CD4-positive, alpha-beta T cell treated with Interleukin-17A for 4 hours (primary cell): Measurements from ENCODE around the gene ITPR2.
"Not testable (repeated sequence)": the region's sequence is repeated elsewhere in the genome, so short reads cannot be mapped to it uniquely, and the experiment has no call there.

Experiments used
- DNase-seq: peaks from one replicate; pipeline ENCODE4 v3.0.0-alpha.2; 2020; ENCODE audit warnings: mixed read lengths

The ITPR2 gene

DNA sequence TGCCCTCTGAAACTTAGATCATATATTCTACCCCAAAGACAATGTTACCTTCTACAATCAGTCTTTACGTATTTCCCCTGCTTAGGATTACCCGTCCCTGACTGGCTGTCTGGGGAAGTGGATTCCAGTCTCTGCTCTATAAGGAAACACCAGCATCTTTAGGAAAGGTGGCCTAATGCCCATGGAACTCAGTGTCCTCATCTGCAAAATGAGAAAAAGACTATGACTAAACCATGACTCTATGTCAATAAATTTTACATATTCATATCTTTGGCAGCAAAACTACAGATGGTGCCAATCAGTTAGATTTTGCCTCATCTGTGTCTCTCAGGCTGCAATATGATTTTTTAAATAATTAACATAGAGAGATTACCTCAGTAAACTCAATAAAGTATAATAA, 133.8 kb downstream of the ITPR2 start:
- DNase-seq = no peak

DNA sequence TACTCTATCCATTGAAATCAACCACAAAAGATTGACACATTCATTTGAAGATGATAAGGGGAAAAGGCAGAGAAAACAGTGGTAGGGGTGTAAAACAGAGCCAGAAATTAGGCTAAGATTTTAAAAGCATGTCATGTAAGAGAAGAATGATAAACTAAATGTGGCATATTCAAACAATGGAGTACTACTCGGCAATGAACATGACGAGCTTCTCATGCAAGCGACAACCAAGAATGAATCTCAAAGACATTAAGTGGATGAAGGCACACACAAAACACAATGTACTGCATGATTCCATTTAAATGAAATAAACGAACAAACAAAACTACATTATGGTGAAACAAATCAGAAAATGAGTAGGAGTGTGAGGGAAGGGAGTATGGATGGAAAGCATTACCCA, 134.8 kb downstream of the ITPR2 start:
- no peak for DNase-seq

DNA sequence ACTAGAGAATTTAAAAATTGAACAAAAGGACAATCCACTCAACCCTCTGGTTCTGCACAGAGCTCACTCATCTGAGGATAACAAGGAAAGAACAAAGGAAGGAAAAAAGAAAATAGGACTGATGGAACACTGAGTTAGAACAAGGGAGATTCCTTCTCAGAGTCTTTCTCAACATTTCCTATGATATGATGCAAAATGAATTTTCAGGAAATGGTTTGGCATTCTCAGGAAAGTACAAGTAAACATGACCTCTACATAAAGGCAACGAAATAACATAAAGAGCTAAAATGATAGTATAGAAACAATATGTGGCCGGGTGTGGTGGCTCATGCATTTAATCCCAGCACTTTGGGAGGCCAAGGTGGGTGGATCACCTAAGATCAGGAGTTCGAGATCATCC, 135.8 kb downstream of the ITPR2 start:
- DNase-seq = no peak

- DNase-seq = no peak
Observed at GRCh38 chr12:26696613-26697092, 136.3 kb downstream of the ITPR2 start.

DNA sequence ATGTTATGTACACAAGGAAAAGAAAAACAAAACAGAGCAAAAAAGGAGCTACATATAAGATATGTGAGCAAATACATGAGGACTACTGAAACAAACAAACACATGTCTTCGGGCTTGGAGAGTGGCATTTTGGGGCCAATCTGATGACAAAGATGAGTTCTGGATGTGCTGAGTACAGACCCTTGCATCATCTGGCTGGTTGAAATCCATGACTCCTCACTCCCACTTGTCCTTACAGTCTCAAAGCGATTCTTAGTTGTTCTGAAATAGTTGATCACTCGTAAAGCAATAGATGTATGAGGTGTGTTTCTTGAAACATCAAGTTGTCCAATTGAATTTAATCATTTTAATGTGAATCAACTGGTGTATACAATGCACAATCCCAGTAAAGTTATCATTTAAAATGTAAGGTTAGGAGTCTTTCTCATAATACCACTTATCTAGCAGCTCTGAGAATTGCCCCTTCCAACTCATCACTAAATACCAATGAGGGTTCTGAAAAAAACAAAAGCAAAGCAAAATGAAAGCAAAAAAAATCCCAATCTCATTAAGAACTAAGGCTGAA, 136.9 kb downstream of the ITPR2 start:
- no peak for DNase-seq

GRCh38 chr12:26694402-26694801, 138.6 kb downstream of the ITPR2 start:
- no peak for DNase-seq

DNA sequence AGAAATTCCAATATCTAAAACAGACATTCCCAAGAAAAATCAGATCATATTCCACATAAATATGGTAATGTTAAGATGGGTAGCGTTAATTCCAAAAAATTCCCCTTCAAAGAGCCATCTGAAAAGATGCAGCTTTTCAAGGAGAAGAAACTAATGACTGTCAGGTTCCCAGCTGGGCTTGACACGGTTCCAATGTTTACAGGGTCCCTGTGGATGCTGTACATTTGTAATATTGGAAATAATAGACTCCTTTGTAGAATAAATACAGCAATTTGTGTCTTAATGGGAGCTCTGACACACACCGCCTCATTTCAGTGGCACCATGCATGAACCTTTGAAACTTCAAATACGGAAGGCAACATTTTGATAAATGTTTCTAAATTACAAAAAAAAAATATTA, 140.6 kb downstream of the ITPR2 start:
- no peak for DNase-seq

- no peak for DNase-seq
Observed at GRCh38 chr12:26691234-26691970, 141.6 kb downstream of the ITPR2 start.

DNA sequence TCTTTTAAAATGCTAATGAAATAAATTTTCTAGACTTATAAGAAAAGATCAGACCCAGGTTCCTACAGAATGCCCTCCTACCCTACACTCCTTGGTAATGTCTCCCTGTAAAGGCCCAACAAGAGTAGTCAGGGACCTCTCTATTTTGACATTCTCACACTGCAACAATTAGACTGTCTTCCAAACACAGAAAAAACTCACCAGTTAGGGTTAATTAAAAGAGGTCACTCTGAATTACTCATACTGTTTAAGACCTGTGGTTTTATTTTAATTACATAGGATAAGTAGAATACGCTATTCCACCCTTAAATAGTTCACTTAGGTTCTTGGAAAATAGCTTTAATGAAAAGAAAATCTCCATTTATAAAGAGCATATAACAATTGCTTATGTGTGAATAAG, 142.4 kb downstream of the ITPR2 start:
- no peak for DNase-seq

DNA sequence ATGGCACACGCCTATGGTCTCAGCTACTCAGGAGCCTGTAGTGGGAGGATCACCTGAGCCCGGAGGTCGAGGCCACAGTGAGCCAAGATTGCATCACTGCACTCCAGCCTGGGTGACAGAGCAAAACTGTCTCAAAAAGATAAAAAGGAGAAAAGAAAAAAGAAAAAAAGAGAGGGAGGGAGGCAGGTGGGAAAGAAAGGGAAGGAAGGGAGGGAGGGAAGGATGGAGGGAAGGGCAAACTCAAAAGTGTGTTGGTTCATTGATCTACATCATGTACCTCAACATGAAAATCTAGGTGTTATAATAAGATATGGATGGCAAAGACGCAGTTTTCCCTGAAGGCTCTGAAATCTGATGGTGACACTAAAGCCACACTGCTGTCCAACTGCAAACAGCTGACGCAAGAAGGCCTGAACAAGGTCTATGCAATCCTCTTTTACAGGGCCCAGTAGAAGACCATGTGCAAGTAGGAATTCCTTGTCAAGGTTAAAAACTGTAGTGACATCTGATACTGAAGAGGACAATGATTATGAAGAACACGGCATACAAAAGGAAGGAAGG, 143.6 kb downstream of the ITPR2 start:
- no peak for DNase-seq

DNA sequence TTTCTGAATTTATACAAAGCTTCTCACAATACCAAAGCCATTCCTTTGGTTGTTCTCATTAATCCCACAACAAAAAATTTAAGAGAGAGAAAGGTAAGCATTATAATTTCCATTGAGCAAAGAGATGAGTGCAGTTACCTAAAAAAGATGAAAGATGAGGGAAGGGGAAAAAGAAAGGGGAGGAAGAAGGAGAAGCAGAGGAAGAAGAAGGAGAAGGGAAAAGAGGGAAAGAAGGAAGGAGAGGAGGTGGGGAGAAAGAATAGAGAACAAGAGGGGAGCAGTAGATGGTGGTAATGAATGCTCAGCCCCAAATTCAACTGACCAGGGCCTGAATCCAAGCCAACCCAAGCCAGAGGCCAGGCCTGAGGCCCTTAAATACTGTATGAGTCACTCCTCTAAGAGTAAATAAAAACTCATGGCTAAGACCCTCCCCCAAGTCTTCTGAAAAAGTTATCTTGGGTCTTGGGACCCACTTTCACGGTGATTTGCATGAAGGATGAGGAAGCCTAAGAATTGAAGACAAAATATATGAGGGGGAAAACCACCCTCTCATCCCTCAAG, 144.6 kb downstream of the ITPR2 start:
- DNase-seq = no peak

- no peak for DNase-seq
Observed at GRCh38 chr12:26686408-26686807, 146.6 kb downstream of the ITPR2 start.

DNA sequence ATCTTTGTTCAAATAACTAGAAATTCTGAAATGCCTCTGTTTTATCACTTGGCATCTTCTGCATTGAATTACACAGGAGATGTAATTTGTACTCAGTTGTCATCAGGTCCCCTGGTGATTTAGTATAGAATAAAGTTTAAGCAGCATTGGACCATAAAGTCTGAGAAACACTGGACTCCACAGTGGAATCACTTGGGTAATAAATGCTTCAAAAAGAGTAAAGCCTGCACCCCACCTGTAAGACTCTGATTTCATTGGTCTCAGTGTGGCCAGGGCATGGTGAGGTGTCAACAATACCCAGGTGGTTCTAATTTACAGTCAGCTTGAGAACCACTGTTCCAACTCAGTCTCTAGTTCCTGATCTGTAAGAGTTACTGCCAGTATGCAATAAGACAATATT, 148.9 kb downstream of the ITPR2 start:
- no peak for DNase-seq

GRCh38 chr12:26683443-26683842, 149.6 kb downstream of the ITPR2 start:
- no peak for DNase-seq

DNA sequence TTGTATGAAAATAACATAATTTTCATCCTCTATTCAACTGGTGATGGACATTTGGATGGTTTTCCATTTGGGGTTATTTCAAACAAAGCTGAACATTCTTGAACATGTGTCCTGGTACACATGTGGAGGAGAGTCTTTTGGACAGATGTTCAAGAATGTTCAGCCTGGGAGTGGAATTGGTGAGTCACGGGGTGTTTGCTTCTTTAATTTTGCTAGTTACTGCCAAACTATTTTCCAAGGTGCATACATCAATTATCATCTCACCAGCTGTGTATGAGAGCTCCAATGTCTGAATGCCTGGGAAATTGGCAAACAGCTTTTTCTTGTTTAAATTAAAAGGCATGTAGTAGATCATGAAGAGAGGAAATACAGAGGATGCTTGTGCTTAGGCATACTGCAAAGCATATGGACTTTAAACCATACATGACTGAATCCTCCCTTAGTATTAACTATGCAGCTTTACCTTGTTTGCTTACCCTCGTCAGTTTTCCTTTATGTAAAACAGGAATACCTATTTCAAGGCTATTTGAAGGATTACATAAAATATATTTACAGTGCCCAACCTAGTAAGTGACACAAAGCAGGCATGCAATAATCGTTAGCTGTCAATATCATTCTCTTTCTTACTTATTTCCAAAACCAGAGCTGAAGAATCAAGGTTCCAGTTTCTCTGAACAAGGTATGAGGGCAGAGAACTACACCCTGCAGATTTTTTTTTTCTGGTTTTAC, 152.1 kb downstream of the ITPR2 start:
- no peak for DNase-seq

GRCh38 chr12:26678697-26679660, 154.0 kb downstream of the ITPR2 start:
- DNase-seq = no peak

DNA sequence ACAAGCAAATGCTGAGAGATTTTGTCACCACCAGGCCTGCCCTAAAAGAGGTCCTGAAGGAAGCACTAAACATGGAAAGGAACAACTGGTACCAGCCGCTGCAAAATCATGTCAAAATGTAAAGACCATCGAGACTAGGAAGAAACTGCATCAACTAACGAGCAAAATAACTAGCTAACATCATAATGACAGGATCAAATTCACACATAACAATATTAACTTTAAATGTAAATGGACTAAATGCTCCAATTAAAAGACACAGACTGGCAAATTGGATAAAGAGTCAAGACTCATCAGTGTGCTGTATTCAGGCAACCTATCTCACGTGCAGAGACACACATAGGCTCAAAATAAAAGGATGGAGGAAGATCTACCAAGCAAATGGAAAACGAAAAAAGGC, 161.5 kb downstream of the ITPR2 start:
- DNase-seq = not testable (repeated sequence)

GRCh38 chr12:26668847-26669246, 164.1 kb downstream of the ITPR2 start:
- no peak for DNase-seq

DNA sequence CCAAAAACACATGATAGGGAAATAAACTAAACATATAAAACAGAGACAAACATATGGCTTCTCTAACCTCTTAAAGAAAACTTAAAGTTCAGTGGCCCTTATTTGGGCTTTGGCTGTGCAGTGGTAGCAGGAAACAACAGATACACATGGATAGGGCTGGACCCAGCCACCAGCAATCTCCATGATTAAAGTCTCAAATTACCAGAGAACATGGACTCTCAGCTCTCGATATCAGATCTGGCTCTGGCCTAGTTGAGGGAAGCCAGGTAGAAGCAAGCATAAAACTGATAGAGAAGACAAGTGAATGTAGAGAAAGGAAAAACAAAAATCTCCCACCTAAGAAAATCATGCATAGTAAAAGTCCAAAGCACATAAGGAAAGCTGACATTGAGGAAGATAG, 164.8 kb downstream of the ITPR2 start:
- DNase-seq = no peak

- no peak for DNase-seq
Observed at GRCh38 chr12:26666286-26666685, 166.7 kb downstream of the ITPR2 start.

DNA sequence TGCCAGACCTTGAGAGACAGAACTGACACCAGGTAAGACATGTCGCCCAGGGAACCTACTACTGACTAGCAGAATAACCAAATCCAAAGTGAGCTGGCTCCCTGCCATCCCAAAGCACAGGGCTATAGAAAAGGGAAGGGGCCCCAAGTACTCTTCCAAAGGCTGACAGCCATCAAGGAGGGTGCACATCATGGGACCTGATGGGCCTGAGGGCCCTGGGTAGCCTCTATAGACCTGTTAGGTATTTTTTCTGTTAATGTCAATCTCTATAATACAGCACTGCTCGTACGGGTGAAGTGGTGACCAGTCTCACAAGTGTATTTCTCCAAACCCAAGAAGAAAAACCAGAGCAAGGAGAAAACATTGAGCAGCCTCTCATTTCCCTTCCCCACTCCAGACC, 171.6 kb downstream of the ITPR2 start:
- DNase-seq = no peak

- no peak for DNase-seq
Observed at GRCh38 chr12:26659930-26660329, 173.1 kb downstream of the ITPR2 start.
